Stimulated activated CD8-positive, alpha-beta memory T cell treated with anti-CD3 and anti-CD28 coated beads, Interleukin-4, amount 100 ng/mL, for 4 hours (primary cell): ENCODE measurements around the gene DEF6.
"Not testable (repeated sequence)": the region's sequence is repeated elsewhere in the genome, so short reads cannot be mapped to it uniquely, and the experiment has no call there.

ENCODE experiments used
- DNase-seq, 2 donors: peaks; one replicate each; pipeline ENCODE4 v3.0.0-alpha.2; 2020; ENCODE audit warnings: low read depth in 2 of 2, low spot score in 1 of 2

Gene DEF6

GRCh38 chr6:35310265-35310831 is 12.7 kb downstream of the DEF6 start:
- no peak for DNase-seq

GRCh38 chr6:35311390-35312075 is 13.9 kb downstream of the DEF6 start:
- DNase-seq = no peak

GRCh38 chr6:35312076-35312800 is 14.6 kb downstream of the DEF6 start:
- DNase-seq = no peak

GRCh38 chr6:35312807-35313206 is 15.2 kb downstream of the DEF6 start:
- no peak for DNase-seq

GRCh38 chr6:35317483-35318195 is 20.0 kb downstream of the DEF6 start:
- DNase-seq = no peak

GRCh38 chr6:35318196-35319171 is 20.9 kb downstream of the DEF6 start:
- no peak for DNase-seq

GRCh38 chr6:35319346-35320030 is 21.9 kb downstream of the DEF6 start:
- DNase-seq = no peak

GRCh38 chr6:35320031-35320410 is 22.4 kb downstream of the DEF6 start:
- no peak for DNase-seq

- DNase-seq = no peak
These were observed 23.5 kb downstream of the DEF6 start for GRCh38 chr6:35321091-35321490.

- peak; percentile 56 to 57 for DNase-seq
These were observed 29.9 kb downstream of the DEF6 start for GRCh38 chr6:35327349-35328027.

GRCh38 chr6:35328108-35328723 is 30.6 kb downstream of the DEF6 start:
- DNase-seq = no peak

GRCh38 chr6:35328965-35329364 is 31.3 kb downstream of the DEF6 start:
- DNase-seq = not testable (repeated sequence)

- DNase-seq = no peak
These were observed 33.0 kb downstream of the DEF6 start for GRCh38 chr6:35330541-35331119.

- peak in 1 of 2 donors; percentile 19 for DNase-seq
These were observed 34.7 kb downstream of the DEF6 start for GRCh38 chr6:35332074-35332887.

- no peak for DNase-seq
These were observed 43.9 kb downstream of the DEF6 start for GRCh38 chr6:35341557-35341956.

- peak; percentile 93 to 95 for DNase-seq
These were observed 44.9 kb downstream of the DEF6 start, which contains the start of gene PPARD for GRCh38 chr6:35342258-35343091. PPARD (plus strand) TSS chr6:35342558; CDS start chr6:35411088, 68,530 bp downstream.
